Prostate gland (tissue), 2 donors: ENCODE results near the gene FOSL2. TPM values are rescaled to one million over a fixed set of nuclear protein-coding genes. Genes with fewer than 3 reads are reported as not detected.

Experiments
- DNase-seq: peaks from one replicate; pipeline ENCODE4 v3.0.0-alpha.2; 2019; ENCODE audit warnings: low spot score
- H3K27ac ChIP-seq, 2 donors: fragments of 200-600 bp; sonication (generic); 2 replicates each; pipeline ENCODE4 v1.5.1; 2017 to 2019
- H3K27me3 ChIP-seq: fragments of 200-600 bp; sonication (generic); replicated peaks from 2 replicates; pipeline ENCODE4 v1.5.1; 2019; ENCODE audit not compliant: insufficient read depth
- H3K36me3 ChIP-seq, 2 donors: fragments of 200-600 bp; sonication (generic); 1 replicate in 1 of 2; 2 replicates in 1 of 2; pipeline versions ENCODE4 v1.5.1 to v1.8.1; 2017 to 2019
- H3K4me1 ChIP-seq: fragments of 200-600 bp; sonication (generic); replicated peaks from 2 replicates; pipeline ENCODE4 v1.5.1; 2019
- H3K4me3 ChIP-seq, 2 donors: fragments of 200-600 bp; sonication (generic); 2 replicates each; pipeline ENCODE4 v1.5.1; 2017 to 2019
- H3K9me3 ChIP-seq: fragments of 200-600 bp; sonication (generic); 2 replicates; pipeline ENCODE4 v1.5.1; 2017
- POLR2A ChIP-seq: fragments of 450-650 bp; IDR thresholded peaks from one replicate; pipeline ENCODE4 v1.6.1; 2016; ENCODE audit warnings: antibody characterized with exemption, mild to moderate bottlenecking
- POLR2AphosphoS5 ChIP-seq: sonication (generic); formaldehyde crosslinking; IDR thresholded peaks from one replicate; pipeline ENCODE4 v1.6.1; 2017; ENCODE audit warnings: antibody characterized with exemption
- whole genome bisulfite sequencing: methylation state at CpG from one replicate; pipeline ENCODE4 v1.1.5; 2018; 5-methylcytosine and 5-hydroxymethylcytosine counted together
- intact Hi-C: fragments of 100-400 bp; cut with DNase I; formaldehyde crosslinking; loops from one replicate; pipeline ENCODE4 v1.14.2; 2022
- total RNA-seq, 2 donors: library from RNA; depleted of rRNA; stranded (reverse); fragments of >200 nt; gene quantifications; one replicate each; pipeline ENCODE4 v1.1.0, GENCODE V29; 2016
- TF ChIP-seq, protein P1 (sequence below), 4 experiments: fragments of 200-600 bp in 2 of 4; fragments of 450-650 bp in 2 of 4; sonication (generic) in 2 of 4; IDR thresholded peaks; 1 replicate in 3 of 4; 2 replicates in 1 of 4; pipeline ENCODE4 v1.5.1; 2016 to 2019; ENCODE audit warnings: antibody characterized with exemption in 4 of 4, mild to moderate bottlenecking in 2 of 4, moderate library complexity in 2 of 4

The FOSL2 gene
- total RNA-seq, 2 donors from 2014 or later, result 57.4 to 94.2 TPM

DNA sequence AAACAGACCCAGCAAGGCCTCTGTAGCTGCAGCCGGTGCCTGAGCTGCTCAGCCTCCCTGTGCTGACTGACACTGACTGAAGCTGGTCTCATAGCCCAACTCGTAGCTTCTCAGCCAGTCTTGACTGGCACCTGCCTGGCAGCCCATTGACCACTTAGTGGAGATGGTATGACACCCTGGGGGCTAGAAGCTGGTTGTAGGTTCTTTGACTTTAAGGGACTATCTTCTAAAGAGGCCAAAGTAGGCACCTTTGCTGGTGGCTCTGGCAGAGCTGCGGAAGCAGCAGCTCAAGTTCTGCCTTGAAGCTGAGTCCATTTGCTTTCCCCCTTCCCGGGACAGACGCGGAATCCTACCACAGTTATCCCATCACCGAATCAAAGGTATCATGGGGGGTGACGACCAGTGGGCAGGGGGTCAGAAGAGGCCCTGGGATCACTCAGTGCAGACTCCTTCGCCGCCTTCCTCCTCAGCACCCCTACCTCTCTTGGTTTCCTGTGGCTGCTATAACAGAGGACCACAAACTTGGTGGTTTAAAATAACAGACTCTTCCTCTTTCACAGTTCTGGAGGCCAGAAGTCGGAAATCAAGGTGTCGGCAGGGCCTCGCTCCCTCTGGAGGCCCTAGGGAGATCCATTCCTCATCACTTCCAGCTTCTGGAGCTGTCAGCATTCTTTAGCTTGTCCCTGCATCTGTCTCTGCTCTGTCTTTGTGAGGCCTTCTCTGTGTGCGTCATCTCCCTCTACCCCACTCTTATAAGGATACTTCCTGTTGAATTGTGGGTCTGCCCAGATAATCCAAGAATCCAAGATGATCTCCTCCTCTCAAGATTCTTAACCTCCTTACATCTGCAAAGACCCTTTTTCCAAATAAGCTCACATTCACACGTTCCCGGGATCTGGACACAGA lies 13.7 kb upstream of the FOSL2 start:
- DNase-seq, result no peak
- H3K27me3 ChIP-seq, result no peaks in the 10 kb centered on the region
- no peaks in the 10 kb centered on the region for H3K36me3 ChIP-seq
- no peak for TF ChIP-seq POLR2AphosphoS5
- TF ChIP-seq POLR2A, result no peak
- TF ChIP-seq, protein P1, sequence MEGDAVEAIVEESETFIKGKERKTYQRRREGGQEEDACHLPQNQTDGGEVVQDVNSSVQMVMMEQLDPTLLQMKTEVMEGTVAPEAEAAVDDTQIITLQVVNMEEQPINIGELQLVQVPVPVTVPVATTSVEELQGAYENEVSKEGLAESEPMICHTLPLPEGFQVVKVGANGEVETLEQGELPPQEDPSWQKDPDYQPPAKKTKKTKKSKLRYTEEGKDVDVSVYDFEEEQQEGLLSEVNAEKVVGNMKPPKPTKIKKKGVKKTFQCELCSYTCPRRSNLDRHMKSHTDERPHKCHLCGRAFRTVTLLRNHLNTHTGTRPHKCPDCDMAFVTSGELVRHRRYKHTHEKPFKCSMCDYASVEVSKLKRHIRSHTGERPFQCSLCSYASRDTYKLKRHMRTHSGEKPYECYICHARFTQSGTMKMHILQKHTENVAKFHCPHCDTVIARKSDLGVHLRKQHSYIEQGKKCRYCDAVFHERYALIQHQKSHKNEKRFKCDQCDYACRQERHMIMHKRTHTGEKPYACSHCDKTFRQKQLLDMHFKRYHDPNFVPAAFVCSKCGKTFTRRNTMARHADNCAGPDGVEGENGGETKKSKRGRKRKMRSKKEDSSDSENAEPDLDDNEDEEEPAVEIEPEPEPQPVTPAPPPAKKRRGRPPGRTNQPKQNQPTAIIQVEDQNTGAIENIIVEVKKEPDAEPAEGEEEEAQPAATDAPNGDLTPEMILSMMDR (IDR thresholded peaks at IDR 0.05), result no peak
- intact Hi-C loops, result no loop called here
- H3K27ac ChIP-seq, result peak overlapping the region; percentile 73 to 76
- H3K4me1 ChIP-seq, result no peaks in the 10 kb centered on the region
- no peaks in the 10 kb centered on the region for H3K9me3 ChIP-seq
- WGBS, result 75% methylated on average over 15 of the region's 16 CpGs
- no peak overlapping the region for H3K4me3 ChIP-seq

DNA sequence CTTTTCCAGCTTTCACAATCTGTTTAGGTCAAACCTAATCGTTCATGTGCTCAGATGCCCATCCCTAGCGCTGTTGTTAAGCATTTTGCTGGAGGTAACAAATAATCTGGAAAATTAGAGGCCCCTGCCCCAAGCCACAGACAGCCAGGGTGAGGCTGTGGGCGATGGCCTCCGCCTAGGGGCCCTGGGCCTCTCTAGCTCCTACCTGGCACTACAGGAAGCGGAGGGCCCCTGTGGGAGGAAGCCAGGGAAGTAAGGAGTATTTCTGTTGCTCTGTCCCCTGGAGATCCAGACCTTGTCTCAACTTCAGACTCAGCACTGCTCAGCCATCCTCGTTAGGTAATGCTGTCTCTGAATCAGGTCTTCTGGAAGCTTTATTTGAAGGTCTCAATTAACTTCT lies 12.4 kb upstream of the FOSL2 start:
- Histone ChIP-seq H3K27me3 (no peaks in the 10 kb centered on the region), H3K4me1 (no peaks in the 10 kb centered on the region), H3K36me3 (no peaks in the 10 kb centered on the region), H3K27ac (no peak overlapping the region), H3K9me3 (no peaks in the 10 kb centered on the region), H3K4me3 (no peak overlapping the region)
- no peak for DNase-seq
- TF ChIP-seq POLR2A (no peak), POLR2AphosphoS5 (no peak)
- TF ChIP-seq, protein P1 (IDR thresholded peaks at IDR 0.05), result no peak
- 89% methylated on average over 6 of the region's 6 CpGs for WGBS
- intact Hi-C loops, result no loop called here

DNA sequence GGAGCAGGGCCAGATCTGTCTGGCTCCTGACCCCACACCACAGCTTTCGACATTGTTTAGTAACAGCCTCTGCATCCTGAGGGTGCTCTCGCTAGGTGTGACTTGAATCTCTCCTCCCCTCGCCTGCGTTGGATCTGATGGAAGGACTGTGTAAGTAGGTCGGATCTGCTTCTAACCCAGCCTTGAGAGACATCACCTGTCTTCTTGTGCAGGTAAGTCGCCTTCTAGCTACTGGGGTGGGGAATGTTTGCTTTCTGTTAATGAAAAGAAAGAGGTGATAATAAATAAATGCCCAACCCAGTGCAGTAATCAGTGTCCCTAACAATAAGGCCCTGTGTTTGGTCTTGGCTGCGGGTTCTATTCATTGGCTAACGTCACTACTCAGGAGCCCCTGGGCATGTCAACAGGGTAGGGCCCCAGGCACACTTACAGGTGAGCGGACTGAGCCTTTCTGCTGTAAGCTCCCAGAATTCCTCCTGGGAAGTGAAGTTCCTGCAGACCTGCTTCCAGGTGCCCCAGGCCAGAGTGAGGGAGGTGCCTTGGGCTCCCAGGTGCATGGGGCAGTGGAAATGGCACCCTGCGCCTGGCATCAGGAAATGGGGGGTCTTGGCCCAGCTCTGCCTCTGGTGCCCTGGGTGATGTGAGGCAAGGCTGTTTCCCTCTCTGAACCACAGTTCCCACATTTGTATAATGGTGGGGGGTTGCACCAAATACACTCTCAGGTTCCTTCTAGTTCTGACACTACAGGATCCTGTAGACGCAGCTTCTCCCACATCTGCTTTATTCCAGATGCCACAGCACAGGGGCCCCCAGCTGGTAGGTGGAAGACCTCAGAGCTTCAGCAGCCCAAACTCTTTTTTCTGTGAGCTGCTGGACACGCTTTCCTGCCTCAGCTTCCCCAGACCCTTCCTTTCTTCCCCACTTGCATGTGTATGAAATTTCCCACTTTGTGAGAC lies 11.2 kb upstream of the FOSL2 start:
- no peak overlapping the region for H3K4me3 ChIP-seq
- H3K27me3 ChIP-seq, result no peaks in the 10 kb centered on the region
- intact Hi-C loops, result no loop called here
- H3K27ac ChIP-seq, result no peak overlapping the region
- WGBS, result 79% methylated on average over 12 of the region's 12 CpGs
- TF ChIP-seq POLR2A, result no peak
- TF ChIP-seq, protein P1 (IDR thresholded peaks at IDR 0.05), result no peak
- no peak for TF ChIP-seq POLR2AphosphoS5
- DNase-seq, result no peak
- no peaks in the 10 kb centered on the region for H3K9me3 ChIP-seq
- H3K36me3 ChIP-seq, result no peaks in the 10 kb centered on the region
- H3K4me1 ChIP-seq, result no peaks in the 10 kb centered on the region

DNA sequence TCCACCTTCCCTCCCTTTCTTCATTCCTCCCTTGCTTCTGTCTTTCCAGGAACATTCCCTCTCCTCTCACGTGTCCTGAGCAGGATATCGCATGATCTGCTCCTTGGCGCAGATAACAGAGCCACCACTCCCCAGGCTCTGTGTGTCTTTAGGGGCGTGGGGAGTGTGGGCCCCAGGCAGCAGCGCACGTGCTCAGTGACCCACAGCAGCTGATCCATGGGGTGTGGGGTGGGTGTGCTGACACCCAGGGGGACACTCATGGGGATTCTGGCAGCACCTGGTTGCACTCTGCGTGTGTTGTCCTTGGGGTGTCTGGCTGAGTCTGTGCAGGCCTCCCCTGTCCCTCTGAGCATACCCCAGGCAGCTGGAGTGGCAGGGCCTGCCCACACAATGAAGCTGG lies 9.9 kb upstream of the FOSL2 start:
- H3K36me3 ChIP-seq, result no peaks in the 10 kb centered on the region
- no peaks in the 10 kb centered on the region for H3K27me3 ChIP-seq
- 83% methylated on average over 7 of the region's 7 CpGs for WGBS
- DNase-seq, result no peak
- no peak overlapping the region for H3K4me3 ChIP-seq
- no peaks in the 10 kb centered on the region for H3K4me1 ChIP-seq
- TF ChIP-seq, protein P1 (IDR thresholded peaks at IDR 0.05), result no peak
- TF ChIP-seq POLR2A (no peak), POLR2AphosphoS5 (no peak)
- no peaks in the 10 kb centered on the region for H3K9me3 ChIP-seq
- intact Hi-C loops, result no loop called here
- no peak overlapping the region for H3K27ac ChIP-seq
